ENCODE data around the gene SPATA46. TPM values are rescaled to one million over a fixed set of nuclear protein-coding genes. Genes with fewer than 3 reads are reported as not detected.

Gene SPATA46
- total RNA-seq, 1 donor from 2014 or later: not detected

- Mint-ChIP-seq H3K36me3 (ENCODE audit: low read depth) (no peaks in the 10 kb centered on the region), H3K9me3 (no peaks in the 10 kb centered on the region), H3K4me1 (ENCODE audit: low read depth) (no peaks in the 10 kb centered on the region), H3K4me3 (no peak overlapping the region), H3K27ac (no peak overlapping the region), H3K27me3 (ENCODE audit: insufficient read depth) (peaks cover 5% of the 10 kb centered on the region)
- intact Hi-C loops (cut with micrococcal nuclease): no loop called here
- DNase-seq (ENCODE audit: low spot score): no peak
Observed at GRCh38 chr1:162326559-162326958, 50.1 kb downstream of the SPATA46 start.

DNA sequence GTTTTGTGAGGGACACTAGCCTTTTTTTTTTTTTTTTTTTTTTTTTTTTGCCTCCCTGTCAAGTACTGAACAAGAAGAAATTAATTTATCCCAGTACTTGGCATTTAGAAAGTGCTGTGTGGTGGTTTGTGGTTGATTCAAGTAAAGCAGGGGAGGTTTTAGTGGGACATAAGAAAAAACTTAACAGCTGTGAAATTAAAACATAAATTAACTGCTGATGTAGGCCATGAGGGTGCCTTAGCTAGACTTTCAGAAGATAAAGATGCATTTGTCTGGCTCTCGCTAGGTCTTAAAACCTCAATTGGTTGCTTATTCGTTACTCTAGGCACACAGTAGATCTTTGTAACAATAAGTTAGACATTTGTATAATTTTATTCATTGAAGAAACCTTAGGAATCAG, 52.3 kb downstream of the SPATA46 start:
- intact Hi-C loops (cut with micrococcal nuclease): no loop called here
- no peak overlapping the region for H3K27ac Mint-ChIP-seq
- no peaks in the 10 kb centered on the region for H3K9me3 Mint-ChIP-seq
- DNase-seq (ENCODE audit: low spot score): no peak
- no peaks in the 10 kb centered on the region for H3K4me1 Mint-ChIP-seq (ENCODE audit: low read depth)
- H3K27me3 Mint-ChIP-seq (ENCODE audit: insufficient read depth): peaks cover 5% of the 10 kb centered on the region
- H3K36me3 Mint-ChIP-seq (ENCODE audit: low read depth): no peaks in the 10 kb centered on the region
- no peak overlapping the region for H3K4me3 Mint-ChIP-seq

Other genes with a start within 250 kb of the SPATA46 start
- gene C1orf226, start 4.9 kb upstream of the SPATA46 start, total RNA-seq: not detected in 2 replicates
- 0.10 TPM in 1 of 2 replicates, not detected in the other for gene SH2D1B, start 35.3 kb upstream of the SPATA46 start, total RNA-seq
- 59.6 and 61.6 TPM in 2 replicates for gene UHMK1, start 121.0 kb upstream of the SPATA46 start, total RNA-seq
- 42.6 and 43.2 TPM in 2 replicates for gene UAP1, start 184.9 kb upstream of the SPATA46 start, total RNA-seq